ENCODE data around the gene CENPA.
"Not testable (repeated sequence)": the region's sequence is repeated elsewhere in the genome, so short reads cannot be mapped to it uniquely, and the experiment has no call there.

CENPA gene

DNA sequence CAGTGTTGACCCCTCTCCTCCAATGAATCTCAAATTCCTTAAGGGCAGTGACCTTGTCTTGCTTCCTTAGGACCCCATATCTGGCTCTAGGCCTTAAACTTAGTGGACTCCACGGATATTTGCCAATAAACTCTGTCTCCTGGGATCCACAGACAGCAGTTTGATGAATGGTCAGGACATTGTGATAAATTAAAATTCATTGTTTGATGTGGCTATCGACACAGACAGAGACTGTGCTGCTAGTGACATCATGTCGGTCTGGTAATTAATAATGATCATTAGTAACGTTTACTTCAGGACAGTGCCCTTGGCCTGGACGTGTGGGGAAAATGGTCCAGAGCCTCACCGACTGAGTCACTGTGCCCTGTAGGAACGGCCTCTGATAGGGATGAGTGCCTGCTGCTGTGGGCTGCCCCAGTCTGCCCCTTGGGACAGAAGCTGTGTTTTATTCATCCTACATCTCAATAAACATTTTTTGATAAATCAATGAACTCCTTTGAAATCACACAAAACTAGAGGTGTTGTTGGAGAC, 27.0 kb upstream of the CENPA start:
- TF ChIP-seq, protein P1, sequence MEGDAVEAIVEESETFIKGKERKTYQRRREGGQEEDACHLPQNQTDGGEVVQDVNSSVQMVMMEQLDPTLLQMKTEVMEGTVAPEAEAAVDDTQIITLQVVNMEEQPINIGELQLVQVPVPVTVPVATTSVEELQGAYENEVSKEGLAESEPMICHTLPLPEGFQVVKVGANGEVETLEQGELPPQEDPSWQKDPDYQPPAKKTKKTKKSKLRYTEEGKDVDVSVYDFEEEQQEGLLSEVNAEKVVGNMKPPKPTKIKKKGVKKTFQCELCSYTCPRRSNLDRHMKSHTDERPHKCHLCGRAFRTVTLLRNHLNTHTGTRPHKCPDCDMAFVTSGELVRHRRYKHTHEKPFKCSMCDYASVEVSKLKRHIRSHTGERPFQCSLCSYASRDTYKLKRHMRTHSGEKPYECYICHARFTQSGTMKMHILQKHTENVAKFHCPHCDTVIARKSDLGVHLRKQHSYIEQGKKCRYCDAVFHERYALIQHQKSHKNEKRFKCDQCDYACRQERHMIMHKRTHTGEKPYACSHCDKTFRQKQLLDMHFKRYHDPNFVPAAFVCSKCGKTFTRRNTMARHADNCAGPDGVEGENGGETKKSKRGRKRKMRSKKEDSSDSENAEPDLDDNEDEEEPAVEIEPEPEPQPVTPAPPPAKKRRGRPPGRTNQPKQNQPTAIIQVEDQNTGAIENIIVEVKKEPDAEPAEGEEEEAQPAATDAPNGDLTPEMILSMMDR (IDR thresholded peaks at IDR 0.05; ENCODE audit: low read depth, low read length), result no peak
- DNase-seq, result no peak
- no peaks in the 10 kb centered on the region for H3K9me3 ChIP-seq
- no peaks in the 10 kb centered on the region for H3K36me3 ChIP-seq
- no peaks in the 10 kb centered on the region for H3K27me3 ChIP-seq
- peaks cover 24% of the 10 kb centered on the region for H3K4me1 ChIP-seq
- no peak overlapping the region for H3K4me3 ChIP-seq (ENCODE audit: low read depth, low read length)

DNA sequence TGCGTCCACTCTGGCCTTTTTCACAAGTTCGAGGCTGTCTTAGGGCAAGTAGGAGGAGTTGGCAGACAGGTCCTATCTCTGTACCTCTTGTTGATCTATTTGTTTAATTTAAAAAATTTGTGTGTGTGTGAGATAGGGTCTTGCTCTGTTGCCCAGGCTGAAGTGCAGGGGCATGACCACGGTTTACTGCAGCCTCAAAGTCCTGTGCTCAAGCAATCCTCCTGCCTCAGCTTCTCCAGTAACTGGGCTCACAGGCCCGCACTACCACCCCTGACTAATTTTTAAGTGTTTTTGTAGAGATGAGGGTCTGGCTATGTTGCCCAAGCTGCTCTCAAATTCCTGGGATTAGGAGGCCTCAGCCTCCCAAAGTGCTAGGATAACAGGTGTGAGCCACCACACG, 26.0 kb upstream of the CENPA start:
- H3K4me3 ChIP-seq (ENCODE audit: low read depth, low read length), result no peak overlapping the region
- no peaks in the 10 kb centered on the region for H3K9me3 ChIP-seq
- no peaks in the 10 kb centered on the region for H3K27me3 ChIP-seq
- TF ChIP-seq, protein P1 (IDR thresholded peaks at IDR 0.05; ENCODE audit: low read depth, low read length), result no peak
- peaks cover 20% of the 10 kb centered on the region; the same call in 1 of the 2 replicates for H3K4me1 ChIP-seq
- DNase-seq, result no peak
- no peaks in the 10 kb centered on the region for H3K36me3 ChIP-seq

DNA sequence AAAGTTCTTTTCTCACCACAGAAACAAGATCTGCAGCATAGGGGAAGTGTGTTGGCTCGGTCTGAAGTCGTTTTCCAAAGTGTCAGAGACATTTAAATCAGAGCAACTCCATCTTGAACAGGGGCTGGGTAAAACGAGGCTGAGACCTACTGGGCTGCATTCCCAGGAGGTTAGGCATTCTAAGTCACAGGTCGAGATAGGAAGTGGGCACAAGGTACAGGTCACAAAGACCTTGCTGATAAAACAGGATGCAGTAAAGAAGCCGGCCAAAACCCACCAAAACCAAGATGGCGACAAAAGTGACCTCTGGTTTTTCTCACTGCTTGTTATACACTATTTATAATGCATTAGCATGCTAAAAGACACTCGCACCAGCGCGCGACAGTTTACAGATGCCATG, 24.9 kb upstream of the CENPA start:
- not testable (repeated sequence) for DNase-seq; H3K27me3 ChIP-seq; H3K36me3 ChIP-seq; H3K9me3 ChIP-seq; H3K4me3 ChIP-seq (ENCODE audit: low read depth, low read length)
- peaks cover 12% of the 10 kb centered on the region; the same call in 1 of the 2 replicates for H3K4me1 ChIP-seq

DNA sequence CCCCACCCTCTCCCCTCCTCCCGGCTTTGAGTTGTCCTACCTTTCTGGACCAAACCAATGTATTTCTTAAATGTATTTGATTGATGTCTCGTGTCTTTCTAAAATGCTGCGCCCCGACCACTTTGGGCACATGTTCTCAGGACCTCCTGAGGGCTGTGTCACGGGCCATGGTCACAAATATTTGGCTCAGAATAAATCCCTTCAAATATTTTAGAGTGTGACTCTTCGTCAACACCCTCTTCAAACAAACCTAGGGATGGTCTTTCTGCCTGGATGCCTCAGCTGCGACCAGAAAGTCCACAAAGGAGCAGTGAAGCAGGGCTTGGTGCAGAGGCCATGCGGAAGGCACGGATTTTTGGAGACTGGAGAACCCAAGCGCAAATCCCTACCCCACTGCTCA, 22.8 kb upstream of the CENPA start:
- H3K4me3 ChIP-seq (ENCODE audit: low read depth, low read length), result no peak overlapping the region
- TF ChIP-seq, protein P1 (IDR thresholded peaks at IDR 0.05; ENCODE audit: low read depth, low read length), result no peak
- no peaks in the 10 kb centered on the region for H3K9me3 ChIP-seq
- H3K4me1 ChIP-seq, result peaks cover 9% of the 10 kb centered on the region; the same call in 1 of the 2 replicates
- H3K27me3 ChIP-seq, result no peaks in the 10 kb centered on the region
- DNase-seq, result no peak
- no peaks in the 10 kb centered on the region; the same call in 1 of the 2 replicates for H3K36me3 ChIP-seq

DNA sequence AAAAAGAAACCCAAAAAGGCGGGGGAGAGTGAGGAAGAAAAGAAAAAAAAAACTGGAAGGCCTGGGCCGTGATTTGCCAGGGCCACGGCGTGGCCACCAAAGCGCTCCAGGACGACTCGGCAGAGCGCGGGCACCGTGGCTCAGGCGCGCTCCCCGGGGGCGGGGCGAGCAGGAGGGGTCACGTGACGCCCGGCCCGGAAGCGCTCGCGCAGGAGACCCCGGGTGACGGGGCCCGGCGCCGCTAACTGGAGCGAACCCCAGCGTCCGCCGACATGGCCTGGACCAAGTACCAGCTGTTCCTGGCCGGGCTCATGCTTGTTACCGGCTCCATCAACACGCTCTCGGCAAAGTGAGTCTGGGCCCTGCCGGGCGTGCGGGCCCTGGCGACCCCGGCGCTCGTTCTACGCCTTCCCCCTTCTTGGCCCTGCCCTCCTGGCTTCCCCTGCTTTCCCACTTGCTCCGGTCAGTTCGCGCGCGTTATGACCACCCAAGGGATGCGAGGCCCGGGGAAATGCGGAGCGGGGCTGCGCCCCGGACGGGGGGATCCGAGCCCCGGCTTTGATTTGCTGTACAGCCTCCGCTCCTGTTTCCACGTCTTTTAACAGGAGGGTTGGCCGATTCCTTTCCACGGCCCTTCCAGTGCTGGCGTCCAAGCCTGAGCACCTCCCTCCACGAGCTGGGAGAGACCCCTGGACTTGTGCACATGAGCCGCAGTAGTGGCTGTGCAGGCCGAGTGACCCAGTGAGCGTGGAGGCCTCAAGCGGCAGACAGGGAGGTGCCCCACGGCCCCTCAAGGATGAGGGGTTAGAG, 21.6 kb upstream of the CENPA start, which contains the start of gene SLC35F6:
TSS of gene SLC35F6 (plus strand) at position 207 of the 810 bp plus-strand sequence. CDS start at position 273, 66 bp downstream.
- Histone ChIP-seq H3K27me3 (no peaks in the 10 kb centered on the region), H3K4me1 (no peaks in the 10 kb centered on the region), H3K36me3 (no peaks in the 10 kb centered on the region; the same call in 1 of the 2 replicates), H3K4me3 (ENCODE audit: low read depth, low read length) (peak within 1 kb of the TSS; percentile 94), H3K9me3 (no peaks in the 10 kb centered on the region)
- TF ChIP-seq, protein P1 (IDR thresholded peaks at IDR 0.05; ENCODE audit: low read depth, low read length), result no peak
- peak; percentile 90 for DNase-seq

DNA sequence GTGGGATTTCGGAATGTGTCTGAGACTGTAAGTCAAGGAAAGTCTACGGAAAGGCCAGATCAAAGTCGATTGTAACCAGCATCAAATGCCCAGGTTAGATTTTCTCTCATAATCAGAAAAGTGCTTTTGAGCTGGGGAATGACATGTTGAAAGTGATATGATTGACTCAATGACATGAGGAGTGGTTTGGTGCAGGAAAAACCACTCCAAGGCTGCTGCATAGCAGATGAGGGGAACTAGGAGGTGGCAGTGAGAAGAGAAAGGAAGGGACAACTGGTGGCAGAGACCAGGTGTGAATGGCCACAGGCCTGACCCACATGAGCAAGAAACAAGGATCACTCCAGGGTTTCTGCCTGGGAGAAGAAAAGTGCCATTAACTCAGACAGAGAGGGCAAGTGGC, 20.9 kb upstream of the CENPA start:
- peak overlapping the region; percentile 94 for H3K4me3 ChIP-seq (ENCODE audit: low read depth, low read length)
- H3K4me1 ChIP-seq, result no peaks in the 10 kb centered on the region
- no peaks in the 10 kb centered on the region for H3K27me3 ChIP-seq
- no peaks in the 10 kb centered on the region for H3K9me3 ChIP-seq
- DNase-seq, result no peak
- H3K36me3 ChIP-seq, result no peaks in the 10 kb centered on the region; the same call in 1 of the 2 replicates
- TF ChIP-seq, protein P1 (IDR thresholded peaks at IDR 0.05; ENCODE audit: low read depth, low read length), result no peak

All from BE2C (cell line).